Activated T-cell treated with anti-CD3 and anti-CD28 coated beads for 1 hour (primary cell): ENCODE data around the gene DNAJB12.
A peak's percentile ranks its signal among the peaks of the same experiment; 100 is the strongest.
"Not testable (repeated sequence)": the region's sequence is repeated elsewhere in the genome, so short reads cannot be mapped to it uniquely, and the experiment has no call there.

Experiments used
- DNase-seq: peaks from one replicate; pipeline ENCODE4 v3.0.0-alpha.2; 2020; ENCODE audit warnings: low read depth

DNAJB12 gene

GRCh38 chr10:72316386-72316700, 38.4 kb downstream of the DNAJB12 start:
- no peak for DNase-seq

GRCh38 chr10:72315611-72316385, 38.9 kb downstream of the DNAJB12 start:
- no peak for DNase-seq

DNA sequence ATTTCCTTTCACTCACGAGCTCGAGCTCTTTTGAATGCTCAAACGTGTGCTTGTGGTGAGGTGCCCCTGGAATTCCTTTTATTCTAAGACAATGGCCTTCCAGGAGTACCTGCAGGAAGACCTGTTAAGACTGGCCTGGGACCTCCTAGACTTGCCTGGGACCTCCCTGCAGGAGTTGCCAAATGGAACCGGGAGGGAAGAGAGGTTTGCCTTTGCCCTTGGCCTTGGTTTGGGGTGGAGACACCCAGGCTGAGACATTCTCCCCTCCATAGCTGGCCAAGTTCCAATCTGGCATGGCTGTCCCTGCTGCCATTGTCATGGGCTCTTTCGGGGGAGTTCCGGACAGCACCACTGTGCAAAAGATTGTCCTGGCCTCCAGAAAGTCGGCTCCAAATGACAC, 39.7 kb downstream of the DNAJB12 start:
- no peak for DNase-seq

DNA sequence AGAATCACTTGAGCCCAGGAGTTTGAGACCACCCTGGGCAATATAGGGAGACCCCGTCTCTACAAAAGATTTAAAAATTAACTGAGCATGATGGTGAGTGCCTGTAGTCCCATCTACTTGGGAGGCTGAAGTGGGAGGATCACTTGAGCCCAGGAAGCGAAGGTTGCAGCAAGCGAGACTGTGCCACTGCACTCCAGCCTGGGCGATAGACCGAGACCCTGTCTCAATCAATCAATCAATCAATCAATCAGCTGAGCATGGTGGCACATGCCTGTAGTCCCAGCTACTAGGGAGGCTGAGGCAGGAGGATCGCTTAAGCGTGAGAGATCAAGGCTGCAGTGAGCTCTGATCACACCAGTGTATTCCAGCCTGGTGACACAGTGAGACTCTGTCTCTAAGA, 40.5 kb downstream of the DNAJB12 start:
- DNase-seq, result no peak

DNA sequence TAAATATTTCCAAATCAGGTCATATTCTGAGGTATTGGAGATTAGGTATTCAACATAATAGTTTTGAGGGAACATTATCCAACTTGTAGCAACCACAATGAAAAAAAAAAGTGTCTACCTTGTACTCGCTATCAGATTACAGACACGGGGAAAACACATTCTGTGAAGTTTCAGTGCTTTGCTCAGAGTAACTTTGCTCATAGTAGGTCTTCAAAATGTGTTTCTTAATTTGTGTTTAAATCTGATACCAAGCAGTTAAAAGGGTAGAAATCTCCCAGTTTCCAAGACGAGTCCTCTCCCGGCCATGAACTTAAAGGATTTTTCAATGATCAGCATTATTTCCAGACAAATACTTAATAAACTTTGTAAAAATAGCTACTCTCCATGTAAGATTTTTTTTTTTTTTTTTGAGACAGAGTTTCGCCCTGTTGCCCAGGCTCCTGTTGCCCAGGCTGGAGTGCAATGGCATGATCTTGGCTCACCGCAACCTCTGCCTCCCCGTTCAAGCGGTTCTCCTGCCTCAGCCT, 41.8 kb downstream of the DNAJB12 start:
- no peak for DNase-seq

- no peak for DNase-seq
Measured at GRCh38 chr10:72311667-72312066, 43.1 kb downstream of the DNAJB12 start.

DNA sequence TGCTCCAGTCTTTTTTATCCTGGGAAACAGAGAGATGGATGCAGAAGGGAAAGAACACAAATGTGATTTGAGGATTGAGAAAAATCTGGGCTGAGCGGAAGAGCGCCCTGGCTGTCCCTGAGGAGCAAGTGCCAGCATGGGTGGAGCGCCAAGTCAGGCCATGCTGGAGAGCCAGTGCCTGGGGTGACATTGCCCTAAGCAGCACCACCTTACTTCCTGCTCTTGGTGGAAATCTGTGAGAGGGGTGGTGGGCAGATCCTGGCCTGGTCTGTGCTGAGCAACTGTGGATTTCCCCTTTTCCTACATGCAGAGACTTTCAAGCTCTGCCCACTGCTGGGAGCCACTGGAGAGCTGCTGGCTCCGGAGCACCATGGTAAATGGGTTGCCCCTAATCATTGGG, 44.1 kb downstream of the DNAJB12 start:
- DNase-seq, result no peak

DNA sequence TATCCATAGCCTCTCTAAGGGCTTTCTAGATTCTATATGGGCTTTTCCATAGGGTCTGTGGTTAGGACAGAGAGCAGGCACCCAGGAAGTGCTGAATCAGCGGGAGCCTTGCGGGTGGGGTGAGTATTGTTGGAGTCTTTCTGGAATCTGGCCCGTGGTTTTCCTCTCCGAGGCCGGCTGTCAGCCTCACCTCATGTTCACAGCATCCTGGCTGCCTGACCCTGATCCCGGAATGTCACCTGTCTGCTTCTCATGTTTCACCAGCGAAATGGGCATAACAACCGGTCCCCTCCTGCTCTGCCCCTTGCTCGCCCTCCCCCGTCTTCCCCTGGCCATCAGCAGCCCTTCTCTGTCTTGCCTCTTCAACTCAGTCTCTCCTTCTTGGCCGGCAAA, 44.5 kb downstream of the DNAJB12 start:
- no peak for DNase-seq

GRCh38 chr10:72309290-72310240, 45.2 kb downstream of the DNAJB12 start:
- no peak for DNase-seq

DNA sequence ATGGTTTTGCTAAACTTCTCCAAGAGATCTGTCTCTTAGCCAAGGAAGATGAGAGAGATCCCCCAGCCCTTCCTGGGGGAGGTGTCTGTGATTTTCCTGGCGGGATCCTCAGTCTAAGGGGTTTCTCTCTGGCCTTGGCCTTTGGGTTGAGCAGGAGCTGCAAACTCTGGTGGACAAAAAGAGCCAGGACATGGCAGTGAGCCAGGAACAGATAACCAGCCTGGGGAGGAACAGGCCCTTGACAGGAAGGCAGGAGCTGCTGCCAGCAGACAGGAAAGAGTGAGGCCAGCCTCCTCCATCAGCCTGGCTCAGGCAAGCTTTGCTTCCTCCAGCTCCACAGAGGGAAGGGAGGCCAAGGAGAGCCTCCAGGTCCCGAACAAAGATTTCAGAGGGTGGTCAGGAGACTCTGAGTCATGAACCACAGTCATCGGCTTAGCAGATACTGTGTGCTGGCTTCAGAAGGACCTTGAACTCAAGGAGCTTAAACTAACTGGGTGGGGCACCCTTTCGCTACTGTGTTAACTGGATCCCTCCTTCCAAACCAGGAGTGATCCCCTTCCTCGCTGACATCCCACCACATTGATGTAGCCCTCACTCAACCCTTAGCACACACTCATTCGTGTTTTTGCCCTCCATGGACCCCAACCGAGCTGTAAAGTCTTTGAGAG, 46.3 kb downstream of the DNAJB12 start:
- DNase-seq, result no peak

DNA sequence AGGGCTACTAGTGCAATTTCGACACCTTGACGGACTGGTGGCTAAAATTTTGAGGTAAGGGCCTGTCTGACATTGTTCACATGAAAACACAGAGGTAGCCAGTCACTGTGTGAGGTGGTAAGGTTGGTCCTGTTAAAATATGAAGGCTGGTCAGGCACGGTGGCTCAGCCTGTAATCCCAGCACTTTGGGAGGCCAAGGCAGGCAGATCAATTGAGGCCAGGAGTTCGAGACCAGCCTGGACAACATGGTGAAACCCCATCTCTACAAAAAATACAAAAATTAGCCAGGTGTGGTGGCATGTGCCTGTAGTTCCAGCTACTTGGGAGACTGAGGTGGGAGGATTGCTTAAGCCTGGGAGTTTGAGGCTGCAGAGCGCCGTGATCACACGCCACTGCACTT, 47.0 kb downstream of the DNAJB12 start:
- DNase-seq, result not testable (repeated sequence)

DNA sequence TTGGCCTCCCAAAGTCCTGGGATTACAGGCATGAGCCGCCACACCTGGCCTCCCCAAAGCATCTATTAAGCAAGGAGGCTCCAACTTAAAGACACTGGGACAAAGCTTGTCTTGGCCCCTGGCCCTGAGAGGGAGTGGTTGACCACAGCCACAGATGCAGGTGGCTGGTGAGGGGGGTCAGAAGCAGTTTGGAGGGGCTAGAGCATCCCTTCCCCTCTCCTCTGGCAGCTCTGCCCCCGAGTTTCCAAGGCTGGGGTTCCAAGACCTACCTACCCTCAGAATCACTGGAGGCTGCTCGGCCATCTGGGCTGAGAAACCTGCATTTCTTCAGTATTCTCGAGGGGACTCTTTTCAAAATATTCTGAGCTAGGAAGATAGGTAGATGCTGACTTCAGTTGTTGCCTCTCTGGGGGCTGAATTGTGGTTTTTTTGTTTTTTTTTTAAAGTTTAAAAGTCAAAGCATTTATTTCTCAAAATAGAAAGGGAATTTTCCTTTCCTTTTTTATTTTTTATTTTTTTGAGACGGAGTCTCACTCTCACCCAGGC, 48.4 kb downstream of the DNAJB12 start:
- DNase-seq, result no peak

DNA sequence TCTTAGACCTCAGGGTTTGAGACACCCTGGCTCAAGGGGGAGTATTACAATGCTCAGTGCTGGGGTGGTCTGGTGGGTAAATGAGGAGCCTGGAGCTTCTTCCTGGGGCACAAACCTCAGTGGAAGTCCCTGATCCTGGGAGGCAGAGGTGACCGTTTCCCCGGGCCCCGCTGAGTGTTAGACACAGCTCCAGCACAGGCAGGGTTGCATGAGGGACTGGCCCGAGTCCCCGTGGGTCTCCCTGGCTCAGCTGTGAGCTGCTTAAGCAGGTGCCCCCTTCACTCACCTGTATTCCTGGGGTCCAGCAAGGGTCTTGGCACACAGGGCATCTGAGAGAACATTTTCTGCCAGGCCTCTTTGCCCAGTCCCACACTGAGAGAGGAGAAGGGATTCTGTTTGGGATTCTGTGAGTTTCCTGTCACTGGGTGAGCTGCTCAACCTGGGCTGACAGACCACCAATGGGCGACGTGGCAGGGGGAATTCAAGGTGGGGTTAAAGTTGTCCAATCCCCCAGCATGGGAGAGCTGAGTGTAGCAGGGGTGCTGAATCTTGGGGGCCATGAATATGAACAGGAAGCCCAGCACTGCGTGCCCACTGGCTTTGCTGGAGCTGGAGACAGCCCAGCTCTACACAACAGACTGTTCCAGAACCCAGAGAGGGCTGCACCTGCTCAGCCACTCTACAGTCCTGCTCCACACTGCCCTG, 51.1 kb downstream of the DNAJB12 start:
- DNase-seq, result no peak

GRCh38 chr10:72298592-72299519, 55.9 kb downstream of the DNAJB12 start:
- no peak for DNase-seq

- peak; percentile 77 for DNase-seq
Measured at GRCh38 chr10:72297805-72298591, 56.7 kb downstream of the DNAJB12 start.

DNA sequence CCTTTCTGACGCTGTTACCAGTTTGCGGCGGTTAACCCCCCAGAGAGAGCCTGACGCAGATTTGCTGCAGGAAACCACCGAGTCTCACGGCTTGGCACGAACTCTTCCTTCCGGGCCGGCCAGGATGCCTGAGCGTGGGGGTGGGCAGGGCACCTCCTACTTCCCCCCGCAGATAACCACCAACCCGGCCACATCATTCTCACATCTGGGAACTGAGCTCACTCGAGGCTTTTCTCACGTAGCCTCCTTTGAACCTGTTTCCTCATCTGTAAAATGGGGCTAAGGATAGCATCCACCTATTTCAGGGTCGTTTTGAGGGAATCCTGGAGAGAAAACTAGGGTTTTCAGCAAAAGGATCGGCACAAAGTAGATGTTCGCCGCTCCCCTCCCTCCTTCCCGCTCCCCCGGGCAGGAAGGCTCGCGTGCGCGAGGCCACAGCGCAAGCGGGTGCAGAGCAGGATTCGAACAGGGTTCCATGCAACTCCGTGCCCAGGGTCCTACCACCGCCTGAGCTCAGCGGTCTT, 57.4 kb downstream of the DNAJB12 start:
- peak; percentile 87 for DNase-seq

GRCh38 chr10:72296829-72297280, 57.9 kb downstream of the DNAJB12 start:
- not testable (repeated sequence) for DNase-seq

- DNase-seq, result no peak
Measured at GRCh38 chr10:72295330-72295910, 59.3 kb downstream of the DNAJB12 start.

DNA sequence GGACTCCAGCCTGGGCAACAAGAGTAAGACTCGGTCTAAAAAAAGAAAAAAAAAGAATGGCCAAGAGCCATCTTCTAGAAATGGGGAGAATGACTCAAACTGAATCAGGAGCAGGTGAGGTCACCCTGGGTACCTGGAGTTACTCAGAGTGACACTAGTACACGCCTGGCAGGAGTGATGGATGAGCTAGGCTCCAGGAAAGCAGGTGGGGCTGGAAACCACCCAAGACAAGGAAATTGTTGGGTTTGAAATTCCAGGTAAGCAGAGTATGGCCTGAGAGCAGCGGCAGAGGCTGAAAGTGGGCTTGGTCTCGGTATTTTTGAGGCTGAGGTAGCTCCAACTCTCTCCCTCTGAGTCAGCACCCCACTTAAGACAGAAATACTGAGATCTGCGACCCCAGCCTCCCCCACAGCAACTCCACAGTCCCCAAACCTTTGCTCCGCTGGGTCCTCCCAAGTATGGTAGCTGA, 62.5 kb downstream of the DNAJB12 start:
- DNase-seq, result no peak
